GM23248 (cell line): Measurements from ENCODE around the gene SEPTIN14. TPM values are rescaled to one million over a fixed set of nuclear protein-coding genes. Genes with fewer than 3 reads are reported as not detected.
"Not testable (repeated sequence)": the region's sequence is repeated elsewhere in the genome, so short reads cannot be mapped to it uniquely, and the experiment has no call there.

Experiments used
- DNase-seq: peaks from one replicate; pipeline ENCODE4 v3.0.0-alpha.2; 2015
- H2AFZ ChIP-seq: fragments of 200-600 bp; sonication (generic); 2 replicates; pipeline ENCODE4 v1.6.1; 2016; ENCODE audit warnings: antibody characterized with exemption
- H3F3A ChIP-seq: fragments of 200-600 bp; sonication (generic); 2 replicates; pipeline ENCODE4 v1.6.1; 2016; ENCODE audit warnings: mild to moderate bottlenecking, antibody characterized with exemption, mixed run types; ENCODE audit not compliant: insufficient read depth
- H3K27ac ChIP-seq: fragments of 200-600 bp; sonication (generic); 2 replicates; pipeline ENCODE4 v1.5.1; 2016; ENCODE audit warnings: mild to moderate bottlenecking
- H3K27me3 ChIP-seq: fragments of 200-600 bp; sonication (generic); replicated peaks from 2 replicates; pipeline ENCODE4 v1.6.1; 2016; ENCODE audit warnings: mild to moderate bottlenecking; ENCODE audit not compliant: insufficient read depth
- H3K36me3 ChIP-seq: fragments of 200-600 bp; sonication (generic); 2 replicates; pipeline ENCODE4 v1.6.1; 2016; ENCODE audit warnings: low read depth, mild to moderate bottlenecking
- H3K4me1 ChIP-seq: fragments of 200-600 bp; sonication (generic); 2 replicates; pipeline ENCODE4 v1.6.1; 2016; ENCODE audit warnings: mild to moderate bottlenecking; ENCODE audit not compliant: insufficient read depth
- H3K4me2 ChIP-seq: fragments of 200-600 bp; sonication (generic); one replicate; pipeline ENCODE4 v1.6.1; 2016; ENCODE audit warnings: mild to moderate bottlenecking; ENCODE audit not compliant: unreplicated experiment
- H3K4me3 ChIP-seq: fragments of 200-600 bp; sonication (generic); 2 replicates; pipeline ENCODE4 v1.5.1; 2016; ENCODE audit warnings: mild to moderate bottlenecking
- H3K79me2 ChIP-seq: fragments of 200-600 bp; sonication (generic); 2 replicates; pipeline ENCODE4 v1.6.1; 2016; ENCODE audit warnings: mild to moderate bottlenecking; ENCODE audit not compliant: insufficient read depth
- H3K9ac ChIP-seq: fragments of 200-600 bp; sonication (generic); 2 replicates; pipeline ENCODE4 v1.6.1; 2016; ENCODE audit warnings: mild to moderate bottlenecking
- H3K9me2 ChIP-seq: fragments of 200-600 bp; sonication (generic); 2 replicates; pipeline ENCODE4 v1.6.1; 2016; ENCODE audit warnings: mixed run types, mild to moderate bottlenecking, moderate library complexity; ENCODE audit not compliant: insufficient read depth
- H3K9me3 ChIP-seq: fragments of 200-600 bp; sonication (generic); one replicate; pipeline ENCODE4 v1.6.1; 2017; ENCODE audit warnings: low read depth
- H4K20me1 ChIP-seq: fragments of 200-600 bp; sonication (generic); 2 replicates; pipeline ENCODE4 v1.6.0; 2016; ENCODE audit not compliant: insufficient read depth
- EZH2 ChIP-seq: fragments of 200-600 bp; sonication (generic); IDR thresholded peaks from 2 replicates; pipeline ENCODE4 v1.6.1; 2018; ENCODE audit warnings: antibody characterized with exemption, mild to moderate bottlenecking; ENCODE audit not compliant: insufficient read depth, poor library complexity, severe bottlenecking
- EZH2phosphoT487 ChIP-seq: fragments of 200-600 bp; sonication (generic); IDR thresholded peaks from 2 replicates; pipeline ENCODE4 v1.6.1; 2018; ENCODE audit warnings: antibody characterized with exemption, moderate library complexity, mild to moderate bottlenecking, low read depth; ENCODE audit not compliant: insufficient read depth
- WGBS, 2 experiments: methylation state at CpG; one replicate each; pipeline ENCODE4 v1.1.6; 2015 to 2017; ENCODE audit warnings: low lambda C conversion rate in 2 of 2, low coverage in 1 of 2; ENCODE audit errors: missing lambda C conversion rate in 2 of 2; 5-methylcytosine and 5-hydroxymethylcytosine counted together
- in situ Hi-C: fragments of 300-500 bp; cut with MboI; formaldehyde crosslinking; loops from 2 replicates; pipeline ENCODE4 v1.15.0; 2020
- polyA plus RNA-seq: library from polyadenylated mRNA; unstranded; fragments of >200 nt; fragmentation: Nextera tagmentation; extraction: Ambion mirVana; gene quantifications from 2 replicates; pipeline ENCODE4 v1.2.1, GENCODE V29; 2016
- total RNA-seq: library from RNA; depleted of rRNA; stranded (reverse); fragments of >200 nt; shearing (Covaris generic); gene quantifications from 2 replicates; pipeline ENCODE4 v1.2.3, GENCODE V29; 2014; rRNA removed

Gene SEPTIN14
- total RNA-seq (not detected in 2 replicates), polyA plus RNA-seq (not detected in 2 replicates)

- H3K4me2 ChIP-seq, H3F3A ChIP-seq, H2AFZ ChIP-seq, H3K36me3 ChIP-seq, H3K4me1 ChIP-seq, H3K9ac ChIP-seq, H3K9me2 ChIP-seq, H3K27ac ChIP-seq, in situ Hi-C loops, H4K20me1 ChIP-seq, H3K27me3 ChIP-seq, H3K9me3 ChIP-seq, DNase-seq, H3K79me2 ChIP-seq, H3K4me3 ChIP-seq: not testable (repeated sequence)
- WGBS, 2 experiments, result 5 to 10% methylated on average over 2 of the region's 2 CpGs
Observed at GRCh38 chr7:55862652-55863051, at the start of gene SEPTIN14. Gene SEPTIN14 (minus strand): TSS chr7:55862752. CDS start chr7:55861996, 756 bp downstream.

GRCh38 chr7:55903985-55904759 is 41.6 kb upstream of the SEPTIN14 start:
- Histone ChIP-seq H3K79me2 (no peaks in the 10 kb centered on the region), H3K27ac (no peak overlapping the region), H2AFZ (no peak overlapping the region), H3K36me3 (no peaks in the 10 kb centered on the region), H3K27me3 (no peaks in the 10 kb centered on the region), H3K4me2 (no peak overlapping the region), H3F3A (no peaks in the 10 kb centered on the region), H3K9ac (no peak overlapping the region), H3K9me3 (no peaks in the 10 kb centered on the region), H3K9me2 (no peaks in the 10 kb centered on the region), H4K20me1 (no peaks in the 10 kb centered on the region), H3K4me1 (no peaks in the 10 kb centered on the region), H3K4me3 (no peak overlapping the region)
- WGBS, 2 experiments, result 73 to 76% methylated on average over 6 to 8 of the region's 8 CpGs
- in situ Hi-C loops, result no loop called here
- no peak for DNase-seq
- TF ChIP-seq EZH2phosphoT487 (no peak), EZH2 (no peak)

- H2AFZ ChIP-seq, H4K20me1 ChIP-seq, DNase-seq, in situ Hi-C loops, H3K4me2 ChIP-seq, H3K4me3 ChIP-seq, H3F3A ChIP-seq, H3K27ac ChIP-seq, H3K4me1 ChIP-seq, H3K9me2 ChIP-seq, H3K9ac ChIP-seq, H3K36me3 ChIP-seq, H3K27me3 ChIP-seq, H3K79me2 ChIP-seq, H3K9me3 ChIP-seq: not testable (repeated sequence)
- WGBS, 2 experiments, result 81 to 88% methylated on average over 1 of the region's 1 CpG
Observed at GRCh38 chr7:55901059-55901458, 38.5 kb upstream of the SEPTIN14 start.

- TF ChIP-seq EZH2 (no peak), EZH2phosphoT487 (no peak)
- Histone ChIP-seq H3K4me1 (no peaks in the 10 kb centered on the region), H3K27me3 (no peaks in the 10 kb centered on the region), H3K9me2 (no peaks in the 10 kb centered on the region), H3K9ac (no peak overlapping the region), H2AFZ (no peak overlapping the region), H3K4me2 (no peak overlapping the region), H3K36me3 (no peaks in the 10 kb centered on the region), H3K27ac (no peak overlapping the region), H3K79me2 (no peaks in the 10 kb centered on the region), H3K9me3 (no peaks in the 10 kb centered on the region), H4K20me1 (no peaks in the 10 kb centered on the region), H3F3A (no peaks in the 10 kb centered on the region), H3K4me3 (no peak overlapping the region)
- 84 to 86% methylated on average over 4 of the region's 4 CpGs for WGBS, 2 experiments
- in situ Hi-C loops, result no loop called here
- no peak for DNase-seq
Observed at GRCh38 chr7:55898287-55898686, 35.7 kb upstream of the SEPTIN14 start.

GRCh38 chr7:55895021-55895420 is 32.5 kb upstream of the SEPTIN14 start:
- in situ Hi-C loops, result no loop called here
- Histone ChIP-seq H3K4me3 (no peak overlapping the region), H2AFZ (no peak overlapping the region), H4K20me1 (no peaks in the 10 kb centered on the region), H3K9me3 (no peaks in the 10 kb centered on the region), H3K4me2 (no peak overlapping the region), H3K79me2 (no peaks in the 10 kb centered on the region), H3K9ac (no peak overlapping the region), H3K9me2 (no peaks in the 10 kb centered on the region), H3K27ac (no peak overlapping the region), H3K4me1 (no peaks in the 10 kb centered on the region), H3F3A (no peaks in the 10 kb centered on the region), H3K36me3 (no peaks in the 10 kb centered on the region), H3K27me3 (no peaks in the 10 kb centered on the region)
- TF ChIP-seq EZH2phosphoT487 (no peak), EZH2 (no peak)
- DNase-seq, result no peak
- WGBS, 2 experiments, result 56 to 67% methylated on average over 4 of the region's 4 CpGs
